IMR-90 (cell line): ENCODE results near the gene AVP. TPM values are rescaled to one million over a fixed set of nuclear protein-coding genes. Genes with fewer than 3 reads are reported as not detected.

Source experiments
- ATAC-seq: fragments of 200-7000 bp; cut with Tn5 transposase; 2 replicates; pipeline ENCODE4 v1.9.1; 2020; ENCODE audit warnings: low read depth, mild to moderate bottlenecking, moderate library complexity
- BruUV-seq: library from RNA; stranded (reverse); fragments of 400-500 nt; replicated peaks from 2 replicates; lab custom pipeline; 2021; lab: Mats Ljungman, UMichigan
- CTCF ChIA-PET: fragments of 300-600 bp; formaldehyde crosslinking; extraction: SDS; loops from one replicate; lab custom pipeline; 2021; ENCODE audit warnings: antibody characterized with exemption; lab: Yijun Ruan, JAX
- POLR2A ChIA-PET: fragments of 300-600 bp; sonication (Branson Sonifier 250); formaldehyde crosslinking; loops from one replicate; lab custom pipeline; 2022; ENCODE audit warnings: antibody characterized with exemption; ENCODE audit not compliant: unreplicated experiment; lab: Charles Lee
- DNase-seq: peaks from one replicate; pipeline ENCODE4 v3.0.0; 2013
- H2AFZ ChIP-seq: replicated peaks from 2 replicates; pipeline ENCODE3; 2013; ENCODE audit warnings: low read length, mild to moderate bottlenecking; ENCODE audit not compliant: poor library complexity
- H2AK5ac ChIP-seq: 2 replicates; pipeline ENCODE4 v1.6.1; 2013; ENCODE audit warnings: low read depth, low read length, inconsistent platforms
- H2AK9ac ChIP-seq: replicated peaks from 2 replicates; pipeline ENCODE3; 2013; ENCODE audit warnings: mild to moderate bottlenecking, low read depth, low read length, moderate library complexity; ENCODE audit not compliant: poor library complexity
- H2BK120ac ChIP-seq: 2 replicates; pipeline ENCODE4 v1.6.1; 2013; ENCODE audit warnings: low read depth, low read length, inconsistent platforms
- H2BK15ac ChIP-seq: 3 replicates; pipeline ENCODE4 v1.6.1; 2013; ENCODE audit warnings: low read depth, low read length, inconsistent platforms
- H2BK20ac ChIP-seq: 2 replicates; pipeline ENCODE4 v1.6.1; 2013; ENCODE audit warnings: low read depth, mild to moderate bottlenecking, inconsistent platforms, low read length, moderate library complexity
- H2BK5ac ChIP-seq: 2 replicates; pipeline ENCODE4 v1.6.1; 2013; ENCODE audit warnings: mild to moderate bottlenecking, low read depth, low read length, inconsistent platforms; ENCODE audit not compliant: poor library complexity, severe bottlenecking
- H3K14ac ChIP-seq: replicated peaks from 2 replicates; pipeline ENCODE4 v1.6.1; 2013; ENCODE audit warnings: low read depth, low read length, inconsistent platforms
- H3K18ac ChIP-seq: 2 replicates; pipeline ENCODE4 v1.6.1; 2013; ENCODE audit warnings: low read depth, low read length, control low read depth
- H3K23ac ChIP-seq: 2 replicates; pipeline ENCODE4 v1.6.1; 2013; ENCODE audit warnings: low read depth, low read length, inconsistent platforms
- H3K27ac ChIP-seq: 2 replicates; pipeline ENCODE4 v1.5.1; 2013; ENCODE audit warnings: mild to moderate bottlenecking, control low read depth, low read length; ENCODE audit not compliant: insufficient read depth
- H3K27me3 ChIP-seq: 2 replicates; pipeline ENCODE4 v1.6.1; 2013; ENCODE audit warnings: low read length; ENCODE audit not compliant: control insufficient read depth, insufficient read depth
- H3K36me3 ChIP-seq: 2 replicates; pipeline ENCODE4 v1.6.1; 2013; ENCODE audit warnings: low read length, mixed read lengths; ENCODE audit not compliant: control insufficient read depth, insufficient read depth
- H3K4ac ChIP-seq: 2 replicates; pipeline ENCODE4 v1.6.1; 2013; ENCODE audit warnings: low read depth, low read length, inconsistent platforms
- H3K4me1 ChIP-seq: 2 replicates; pipeline ENCODE4 v1.6.1; 2013; ENCODE audit warnings: low read length, mixed read lengths; ENCODE audit not compliant: control insufficient read depth, insufficient read depth
- H3K4me2 ChIP-seq: 2 replicates; pipeline ENCODE4 v1.6.1; 2013; ENCODE audit warnings: low read depth, mild to moderate bottlenecking, control low read depth, low read length, moderate library complexity
- H3K4me3 ChIP-seq: 2 replicates; pipeline ENCODE4 v1.5.1; 2013; ENCODE audit warnings: low read depth, mild to moderate bottlenecking, control low read depth, low read length, moderate library complexity; ENCODE audit not compliant: insufficient read depth
- H3K56ac ChIP-seq: 2 replicates; pipeline ENCODE4 v1.6.1; 2013; ENCODE audit warnings: low read length, inconsistent platforms; ENCODE audit not compliant: insufficient read depth; ENCODE audit errors: extremely low read depth
- H3K79me1 ChIP-seq, 2 experiments: 2 replicates each; pipeline ENCODE4 v1.6.1; 2013; ENCODE audit warnings: low read length in 2 of 2, inconsistent platforms in 1 of 2, low read depth in 1 of 2
- H3K9ac ChIP-seq: 2 replicates; pipeline ENCODE4 v1.6.1; 2013; ENCODE audit warnings: low read depth, low read length, control low read depth
- H3K9me1 ChIP-seq: 2 replicates; pipeline ENCODE4 v1.6.1; 2013; ENCODE audit warnings: low read length, inconsistent platforms; ENCODE audit not compliant: insufficient read depth
- H3K9me3 ChIP-seq: 2 replicates; pipeline ENCODE4 v1.6.1; 2013; ENCODE audit warnings: low read length; ENCODE audit not compliant: control insufficient read depth, insufficient read depth
- H4K20me1 ChIP-seq: 2 replicates; pipeline ENCODE4 v1.6.1; 2013; ENCODE audit warnings: low read length, inconsistent platforms; ENCODE audit not compliant: insufficient read depth
- H4K5ac ChIP-seq: 2 replicates; pipeline ENCODE4 v1.6.1; 2013; ENCODE audit warnings: mild to moderate bottlenecking, low read depth, low read length, control low read depth
- H4K8ac ChIP-seq, 2 experiments: 2 replicates each; pipeline ENCODE4 v1.6.1; 2013; ENCODE audit warnings: low read depth in 2 of 2, low read length in 2 of 2, control low read depth in 1 of 2, inconsistent platforms in 1 of 2
- H4K91ac ChIP-seq: 2 replicates; pipeline ENCODE4 v1.6.1; 2013; ENCODE audit warnings: low read depth, low read length, inconsistent platforms; ENCODE audit not compliant: insufficient read depth
- BHLHE40 ChIP-seq: fragments of 150-350 bp; IDR thresholded peaks from 2 replicates; pipeline ENCODE4 v1.6.1; 2016; ENCODE audit warnings: mild to moderate bottlenecking, low read depth, low read length
- CEBPB ChIP-seq: IDR thresholded peaks from 2 replicates; pipeline ENCODE4 v1.6.1; 2012; ENCODE audit warnings: low read depth, low read length, improper control_type of control experiment
- CHD1 ChIP-seq: IDR thresholded peaks from 2 replicates; pipeline ENCODE4 v1.6.1; 2012; ENCODE audit warnings: low read depth, low read length, improper control_type of control experiment
- MAFK ChIP-seq: IDR thresholded peaks from 2 replicates; pipeline ENCODE4 v1.6.1; 2012; ENCODE audit warnings: low read depth, low read length, improper control_type of control experiment
- MAZ ChIP-seq: IDR thresholded peaks from 2 replicates; pipeline ENCODE4 v1.6.1; 2012; ENCODE audit warnings: low read depth, mild to moderate bottlenecking, low read length, improper control_type of control experiment, moderate library complexity, borderline replicate concordance
- MXI1 ChIP-seq: IDR thresholded peaks from 2 replicates; pipeline ENCODE4 v1.6.1; 2012; ENCODE audit warnings: low read depth, mild to moderate bottlenecking, low read length, moderate library complexity, borderline replicate concordance
- NFE2L2 ChIP-seq: fragments of 150-350 bp; IDR thresholded peaks from 2 replicates; pipeline ENCODE4 v1.6.1; 2016; ENCODE audit warnings: low read depth, mild to moderate bottlenecking, low read length
- POLR2A ChIP-seq: IDR thresholded peaks from 2 replicates; pipeline ENCODE4 v1.6.1; 2012; ENCODE audit warnings: mild to moderate bottlenecking, low read depth, low read length
- RAD21 ChIP-seq: IDR thresholded peaks from 2 replicates; pipeline ENCODE4 v1.6.1; 2012; ENCODE audit warnings: low read length, improper control_type of control experiment
- RCOR1 ChIP-seq: IDR thresholded peaks from 2 replicates; pipeline ENCODE4 v1.6.1; 2012; ENCODE audit warnings: mild to moderate bottlenecking, low read length, improper control_type of control experiment; ENCODE audit not compliant: insufficient replicate concordance
- RFX5 ChIP-seq: IDR thresholded peaks from 2 replicates; pipeline ENCODE4 v1.8.0; 2012; ENCODE audit warnings: low read depth, mild to moderate bottlenecking, low read length, moderate library complexity
- SMC3 ChIP-seq: fragments of 150-350 bp; IDR thresholded peaks from 2 replicates; pipeline ENCODE4 v1.6.1; 2016; ENCODE audit warnings: low read depth, mild to moderate bottlenecking, antibody characterized with exemption, low read length, moderate library complexity
- WGBS, 2 experiments: methylation state at CpG; one replicate each; pipeline versions ENCODE4 v1.1.5 to v1.1.7; 2013; ENCODE audit warnings: missing lambda C conversion rate in 2 of 2; ENCODE audit not compliant: insufficient read length in 1 of 2; ENCODE audit errors: extremely low coverage in 2 of 2; 5-methylcytosine and 5-hydroxymethylcytosine counted together
- dilution Hi-C: fragments of 300-500 bp; cut with HindIII; formaldehyde crosslinking; loops from one replicate; pipeline ENCODE4 v1.14.3; 2018; ENCODE audit warnings: low sequenced_read_pairs; ENCODE audit not compliant: unreplicated experiment
- in situ Hi-C: fragments of 300-500 bp; cut with MboI; formaldehyde crosslinking; loops from 3 replicates; pipeline ENCODE4 v1.14.3; 2019; ENCODE audit warnings: low sequenced_read_pairs, inconsistent platforms, mixed read lengths
- intact Hi-C: fragments of 100-400 bp; cut with micrococcal nuclease; formaldehyde crosslinking; loops from 2 replicates; pipeline ENCODE4 v1.10.0; 2022
- polyA plus RNA-seq, 3 experiments: library from polyadenylated mRNA; depleted of rRNA; stranded (reverse); fragments of >200 nt; gene quantifications; 2 replicates each; pipeline ENCODE4 v1.2.3, GENCODE V29; 2012; ENCODE audit warnings: low replicate concordance in 1 of 3
- total RNA-seq: library from RNA; depleted of rRNA; stranded (reverse); fragments of >200 nt; gene quantifications from 2 replicates; pipeline ENCODE4 v1.2.3, GENCODE V29; 2012
- TF ChIP-seq, protein P1 (sequence below): conservative IDR thresholded peaks from 2 replicates; pipeline ENCODE4 v1.5.1; 2012; ENCODE audit warnings: mild to moderate bottlenecking, low read depth, low read length, improper control_type of control experiment
- TF ChIP-seq, protein P2 (sequence below): fragments of 150-350 bp; IDR thresholded peaks from 2 replicates; pipeline ENCODE4 v1.6.1; 2017; ENCODE audit warnings: mild to moderate bottlenecking, antibody characterized with exemption, low read length, low read depth
- TF ChIP-seq, protein P3 (sequence below): fragments of 150-350 bp; IDR thresholded peaks from 2 replicates; pipeline ENCODE4 v1.6.1; 2016; ENCODE audit warnings: low read depth, mild to moderate bottlenecking, low read length, moderate library complexity, borderline replicate concordance

Gene AVP
- total and polyA plus RNA-seq, 2 of the 4 experiments (the other 2 are of a cell fraction) = not detected

DNA sequence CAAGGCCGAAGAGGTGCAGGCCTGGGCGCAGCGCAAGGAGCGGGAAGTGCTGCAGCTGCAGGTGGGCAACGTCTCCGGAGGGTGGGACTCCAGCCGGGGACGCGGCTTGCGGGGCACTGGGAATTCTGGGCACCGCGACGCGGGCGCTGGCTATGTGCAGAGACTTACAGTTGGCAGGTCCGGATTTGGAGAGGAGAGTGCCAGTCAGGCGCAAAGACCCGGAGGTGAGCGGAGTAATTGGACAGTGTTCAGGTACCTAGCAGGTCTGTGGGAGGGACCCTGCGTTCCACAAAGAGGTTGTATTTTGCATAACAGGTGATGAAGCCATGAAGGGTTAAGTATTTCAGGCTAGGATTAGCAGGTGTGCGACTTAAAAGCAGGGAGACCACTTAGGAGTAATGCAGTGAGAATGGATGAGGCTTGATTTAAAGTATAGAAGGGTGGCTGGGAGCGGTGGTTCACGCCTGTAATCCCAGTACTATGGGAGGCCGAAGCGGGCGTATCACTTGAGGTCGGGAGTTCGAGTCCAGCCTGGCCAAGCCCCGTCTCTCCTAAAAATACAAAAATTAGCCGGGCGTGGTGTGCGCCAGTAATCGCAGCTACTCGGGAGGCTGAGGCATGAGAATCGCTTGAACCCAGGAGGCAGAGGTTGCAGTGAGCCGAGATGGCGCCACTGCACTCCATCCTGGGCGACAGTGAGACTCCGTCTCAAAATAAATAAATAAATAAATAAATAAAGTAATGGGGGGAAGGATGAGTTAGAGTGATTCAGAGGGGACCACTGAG is 37.7 kb downstream of the AVP start:
- intact Hi-C loops (no loop called here), dilution Hi-C loops (no loop called here), in situ Hi-C loops (no loop called here)
- peak overlapping the region; percentile 50 for H3K14ac ChIP-seq
- no peak overlapping the region for H4K5ac ChIP-seq
- H3K4me1 ChIP-seq = peaks cover 8% of the 10 kb centered on the region
- H3K4ac ChIP-seq = no peak overlapping the region
- peak overlapping the region; percentile 83 for H3K4me2 ChIP-seq
- peaks cover 10% of the 10 kb centered on the region for H4K20me1 ChIP-seq
- ATAC-seq (no peak), DNase-seq (no peak)
- POLR2A ChIA-PET = interaction anchor here (0.5 kb wide), 1 partner anchor 13 kb away, joined by 3 read pairs; no protein-coding TSS in a partner anchor
- H3K56ac ChIP-seq = no peak overlapping the region
- no peak overlapping the region for H2BK20ac ChIP-seq
- peaks cover 21% of the 10 kb centered on the region for H3K36me3 ChIP-seq
- H4K8ac ChIP-seq = peak overlapping the region; percentile 59 to 75; a peak in 2 of 4 replicates
- no peak overlapping the region for H2BK15ac ChIP-seq
- H3K79me1 ChIP-seq = peaks cover 10 to 23% of the 10 kb centered on the region in 2 experiments
- peaks cover 24% of the 10 kb centered on the region for H3K9me1 ChIP-seq
- peak overlapping the region; percentile 19 for H2BK5ac ChIP-seq
- H2AK9ac ChIP-seq = peak overlapping the region; percentile 83
- H4K91ac ChIP-seq = no peak overlapping the region
- H2AK5ac ChIP-seq = peak overlapping the region; percentile 4; the same call in 1 of the 2 replicates
- H3K4me3 ChIP-seq = peak overlapping the region; percentile 83
- H2BK120ac ChIP-seq = no peak overlapping the region
- peak overlapping the region; percentile 58 for H3K23ac ChIP-seq
- no peaks in the 10 kb centered on the region for H3K27me3 ChIP-seq
- no peaks in the 10 kb centered on the region for H3K9me3 ChIP-seq
- no peak overlapping the region for H3K18ac ChIP-seq
- no TSS peak for BruUV-seq
- CTCF ChIA-PET = no interaction called here
- peak overlapping the region; percentile 75 for H3K27ac ChIP-seq
- 33% methylated on average over 27 of the region's 39 CpGs; no CpG with 5 or more reads in 1 of the 2 experiments for WGBS, 2 experiments
- H3K9ac ChIP-seq = peak overlapping the region; percentile 75
- peak overlapping the region; percentile 100 for H2AFZ ChIP-seq
- no peak for TF ChIP-seq BHLHE40
- no peak for TF ChIP-seq MXI1
- no peak for TF ChIP-seq SMC3
- TF ChIP-seq, protein P1, sequence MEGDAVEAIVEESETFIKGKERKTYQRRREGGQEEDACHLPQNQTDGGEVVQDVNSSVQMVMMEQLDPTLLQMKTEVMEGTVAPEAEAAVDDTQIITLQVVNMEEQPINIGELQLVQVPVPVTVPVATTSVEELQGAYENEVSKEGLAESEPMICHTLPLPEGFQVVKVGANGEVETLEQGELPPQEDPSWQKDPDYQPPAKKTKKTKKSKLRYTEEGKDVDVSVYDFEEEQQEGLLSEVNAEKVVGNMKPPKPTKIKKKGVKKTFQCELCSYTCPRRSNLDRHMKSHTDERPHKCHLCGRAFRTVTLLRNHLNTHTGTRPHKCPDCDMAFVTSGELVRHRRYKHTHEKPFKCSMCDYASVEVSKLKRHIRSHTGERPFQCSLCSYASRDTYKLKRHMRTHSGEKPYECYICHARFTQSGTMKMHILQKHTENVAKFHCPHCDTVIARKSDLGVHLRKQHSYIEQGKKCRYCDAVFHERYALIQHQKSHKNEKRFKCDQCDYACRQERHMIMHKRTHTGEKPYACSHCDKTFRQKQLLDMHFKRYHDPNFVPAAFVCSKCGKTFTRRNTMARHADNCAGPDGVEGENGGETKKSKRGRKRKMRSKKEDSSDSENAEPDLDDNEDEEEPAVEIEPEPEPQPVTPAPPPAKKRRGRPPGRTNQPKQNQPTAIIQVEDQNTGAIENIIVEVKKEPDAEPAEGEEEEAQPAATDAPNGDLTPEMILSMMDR = no peak
- no peak for TF ChIP-seq POLR2A
- no peak for TF ChIP-seq MAZ
- no peak for TF ChIP-seq CEBPB
- TF ChIP-seq RFX5 = no peak
- no peak for TF ChIP-seq RCOR1
- TF ChIP-seq, protein P2, sequence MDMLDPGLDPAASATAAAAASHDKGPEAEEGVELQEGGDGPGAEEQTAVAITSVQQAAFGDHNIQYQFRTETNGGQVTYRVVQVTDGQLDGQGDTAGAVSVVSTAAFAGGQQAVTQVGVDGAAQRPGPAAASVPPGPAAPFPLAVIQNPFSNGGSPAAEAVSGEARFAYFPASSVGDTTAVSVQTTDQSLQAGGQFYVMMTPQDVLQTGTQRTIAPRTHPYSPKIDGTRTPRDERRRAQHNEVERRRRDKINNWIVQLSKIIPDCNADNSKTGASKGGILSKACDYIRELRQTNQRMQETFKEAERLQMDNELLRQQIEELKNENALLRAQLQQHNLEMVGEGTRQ = no peak
- TF ChIP-seq NFE2L2 = no peak
- no peak for TF ChIP-seq CHD1
- TF ChIP-seq, protein P3, sequence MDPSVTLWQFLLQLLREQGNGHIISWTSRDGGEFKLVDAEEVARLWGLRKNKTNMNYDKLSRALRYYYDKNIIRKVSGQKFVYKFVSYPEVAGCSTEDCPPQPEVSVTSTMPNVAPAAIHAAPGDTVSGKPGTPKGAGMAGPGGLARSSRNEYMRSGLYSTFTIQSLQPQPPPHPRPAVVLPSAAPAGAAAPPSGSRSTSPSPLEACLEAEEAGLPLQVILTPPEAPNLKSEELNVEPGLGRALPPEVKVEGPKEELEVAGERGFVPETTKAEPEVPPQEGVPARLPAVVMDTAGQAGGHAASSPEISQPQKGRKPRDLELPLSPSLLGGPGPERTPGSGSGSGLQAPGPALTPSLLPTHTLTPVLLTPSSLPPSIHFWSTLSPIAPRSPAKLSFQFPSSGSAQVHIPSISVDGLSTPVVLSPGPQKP = no peak
- no peak for TF ChIP-seq MAFK
- TF ChIP-seq RAD21 = no peak
